Measurements from ENCODE around the gene ZNF689. TPM values are rescaled to one million over a fixed set of nuclear protein-coding genes. Genes with fewer than 3 reads are reported as not detected.

The ZNF689 gene
- total RNA-seq, 1 experiment from 2014 or later: 21.1 TPM

GRCh38 chr16:30658731-30659506 is 48.7 kb upstream of the ZNF689 start:
- no peak overlapping the region for H2AFZ ChIP-seq (ENCODE audit: low read length)
- no CpG with 5 or more reads among the region's 64 CpGs for WGBS (ENCODE audit: extremely low coverage, insufficient read length, low lambda C conversion rate)
- TF ChIP-seq, protein P1, sequence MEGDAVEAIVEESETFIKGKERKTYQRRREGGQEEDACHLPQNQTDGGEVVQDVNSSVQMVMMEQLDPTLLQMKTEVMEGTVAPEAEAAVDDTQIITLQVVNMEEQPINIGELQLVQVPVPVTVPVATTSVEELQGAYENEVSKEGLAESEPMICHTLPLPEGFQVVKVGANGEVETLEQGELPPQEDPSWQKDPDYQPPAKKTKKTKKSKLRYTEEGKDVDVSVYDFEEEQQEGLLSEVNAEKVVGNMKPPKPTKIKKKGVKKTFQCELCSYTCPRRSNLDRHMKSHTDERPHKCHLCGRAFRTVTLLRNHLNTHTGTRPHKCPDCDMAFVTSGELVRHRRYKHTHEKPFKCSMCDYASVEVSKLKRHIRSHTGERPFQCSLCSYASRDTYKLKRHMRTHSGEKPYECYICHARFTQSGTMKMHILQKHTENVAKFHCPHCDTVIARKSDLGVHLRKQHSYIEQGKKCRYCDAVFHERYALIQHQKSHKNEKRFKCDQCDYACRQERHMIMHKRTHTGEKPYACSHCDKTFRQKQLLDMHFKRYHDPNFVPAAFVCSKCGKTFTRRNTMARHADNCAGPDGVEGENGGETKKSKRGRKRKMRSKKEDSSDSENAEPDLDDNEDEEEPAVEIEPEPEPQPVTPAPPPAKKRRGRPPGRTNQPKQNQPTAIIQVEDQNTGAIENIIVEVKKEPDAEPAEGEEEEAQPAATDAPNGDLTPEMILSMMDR (conservative IDR thresholded peaks at IDR 0.05): 0 out of 3 replicates have a peak, but pooled peaks have one; percentile 22

More at GRCh38 chr16:30658731-30659506, 48.7 kb upstream of the ZNF689 start:
- no peak overlapping the region for H3K9ac ChIP-seq (ENCODE audit: extremely low read depth, insufficient read length, low read length)
- no peak overlapping the region for H3K27ac ChIP-seq (ENCODE audit: insufficient read length, low read depth, low read length)
- H4K20me1 ChIP-seq (ENCODE audit: control insufficient read depth, insufficient read depth, insufficient read length): no peaks in the 10 kb centered on the region
- no peak overlapping the region for H2BK12ac ChIP-seq (ENCODE audit: insufficient read length, low read depth, low read length)
- no peaks in the 10 kb centered on the region for H3K4me1 ChIP-seq (ENCODE audit: insufficient read depth, low read length)
- no peak overlapping the region for H2BK15ac ChIP-seq (ENCODE audit: low read depth, low read length)
- H3K23me2 ChIP-seq (ENCODE audit: insufficient read length, low read depth, low read length, poor library complexity, severe bottlenecking): no peaks in the 10 kb centered on the region
- peak overlapping the region; percentile 96 to 99 for H3K4me3 Mint-ChIP-seq
- H3K27me3 Mint-ChIP-seq (ENCODE audit: low read depth): peaks cover 49% of the 10 kb centered on the region
- H2BK5ac ChIP-seq (ENCODE audit: insufficient read length, low read length): no peak overlapping the region
- H4K8ac ChIP-seq (replicated peaks; ENCODE audit: insufficient read length, low read depth, low read length): no peak overlapping the region
- DNase-seq: no peak
- no peaks in the 10 kb centered on the region for H3K9me3 ChIP-seq (ENCODE audit: control insufficient read depth, low read depth, low read length)
- no peaks in the 10 kb centered on the region for H3K79me1 ChIP-seq (ENCODE audit: insufficient read depth, low read depth, low read length, poor library complexity, severe bottlenecking)
- H3K27ac Mint-ChIP-seq: peak overlapping the region; percentile 99 to 100 (median 99)
- H3K23ac ChIP-seq (ENCODE audit: insufficient read length, low read depth, low read length): no peak overlapping the region
- H2AK5ac ChIP-seq (ENCODE audit: insufficient read length, low read length): no peak overlapping the region
- H3K18ac ChIP-seq (ENCODE audit: insufficient read length, low read depth, low read length): no peak overlapping the region
- H3K9me3 Mint-ChIP-seq: no peaks in the 10 kb centered on the region
- H3K4ac ChIP-seq (ENCODE audit: low read depth, low read length): no peak overlapping the region
- H3K27me3 ChIP-seq (ENCODE audit: insufficient read depth, low read length): peaks cover 6% of the 10 kb centered on the region; the same call in 1 of the 2 replicates
- H3K79me2 ChIP-seq (ENCODE audit: insufficient read depth, low read length): no peaks in the 10 kb centered on the region
- H3K56ac ChIP-seq (ENCODE audit: insufficient read length, low read depth, low read length): no peak overlapping the region
- H4K5ac ChIP-seq (ENCODE audit: insufficient read length, low read depth, low read length): no peak overlapping the region
- H3K4me1 Mint-ChIP-seq: peaks cover 5 to 12% of the 10 kb centered on the region in 2 experiments
- H4K91ac ChIP-seq (ENCODE audit: insufficient read length, low read depth, low read length): no peak overlapping the region
- H3K14ac ChIP-seq (ENCODE audit: insufficient read depth, low read length): no peak overlapping the region
- no peak overlapping the region for H2BK120ac ChIP-seq (ENCODE audit: low read depth, low read length, poor library complexity, severe bottlenecking)
- peak overlapping the region; percentile 43 for H3K4me2 ChIP-seq (ENCODE audit: insufficient read depth, insufficient read length, low read length)
- no peak overlapping the region for H3T11ph ChIP-seq (ENCODE audit: low read length)
- no peak overlapping the region for H2BK20ac ChIP-seq (ENCODE audit: low read depth, low read length, poor library complexity, severe bottlenecking)
- H3K36me3 Mint-ChIP-seq (ENCODE audit: insufficient read depth in 1 of 3, low read depth in 3 of 3): peaks cover 11 to 51% (median 46%) of the 10 kb centered on the region in 3 experiments

Measured in H9 (cell line).